Left ventricle myocardium inferior (tissue), 1 donor: ENCODE results near the gene KRT77. TPM values are rescaled to one million over a fixed set of nuclear protein-coding genes. Genes with fewer than 3 reads are reported as not detected.

Experiments used
- DNase-seq: peaks from one replicate; pipeline ENCODE4 v3.0.0-alpha.2; 2020
- H3K27ac ChIP-seq: fragments of 200-600 bp; replicated peaks from 2 replicates; pipeline ENCODE4 v1.8.0; 2021
- H3K27me3 ChIP-seq: fragments of 200-600 bp; 2 replicates; pipeline ENCODE4 v1.8.0; 2021; ENCODE audit warnings: low read depth
- H3K36me3 ChIP-seq: fragments of 200-600 bp; 2 replicates; pipeline ENCODE4 v1.8.0; 2021
- H3K4me1 ChIP-seq: fragments of 200-600 bp; 2 replicates; pipeline ENCODE4 v1.8.0; 2021
- H3K4me3 ChIP-seq: fragments of 200-600 bp; 2 replicates; pipeline ENCODE4 v1.8.0; 2021; ENCODE audit warnings: mild to moderate bottlenecking, moderate library complexity
- H3K9me3 ChIP-seq: fragments of 200-600 bp; replicated peaks from 2 replicates; pipeline ENCODE4 v1.8.0; 2021
- CTCF ChIP-seq: fragments of 200-600 bp; IDR thresholded peaks from 2 replicates; pipeline ENCODE4 v1.8.0; 2021; ENCODE audit warnings: antibody characterized with exemption, mild to moderate bottlenecking, borderline replicate concordance
- intact Hi-C: fragments of 100-400 bp; cut with micrococcal nuclease; formaldehyde crosslinking; loops from one replicate; pipeline ENCODE4 v1.11.0; 2022
- total RNA-seq: library from RNA; stranded (reverse); fragmentation: NEBNext Ultra II Directional; extraction: Animal tissue kit (Norgen Biotek cat#: 25700); gene quantifications from one replicate; pipeline ENCODE4 v1.2.1, GENCODE V29; 2021
- donor health status: DM: no; HTN: yes; CAD: no; lungs with severe emphysema.

The KRT77 gene
- total RNA-seq, 1 donor from 2014 or later, result not detected

- H3K4me1 ChIP-seq, result no peaks in the 10 kb centered on the region
- H3K4me3 ChIP-seq, result no peak overlapping the region
- H3K36me3 ChIP-seq, result no peaks in the 10 kb centered on the region
- no peaks in the 10 kb centered on the region for H3K9me3 ChIP-seq
- intact Hi-C loops, result no loop called here
- H3K27me3 ChIP-seq, result peaks cover 73% of the 10 kb centered on the region
- DNase-seq, result no peak
- H3K27ac ChIP-seq, result no peak overlapping the region
- TF ChIP-seq CTCF, result no peak
These were observed 26.2 kb downstream of the KRT77 start for GRCh38 chr12:52677126-52677525.

DNA sequence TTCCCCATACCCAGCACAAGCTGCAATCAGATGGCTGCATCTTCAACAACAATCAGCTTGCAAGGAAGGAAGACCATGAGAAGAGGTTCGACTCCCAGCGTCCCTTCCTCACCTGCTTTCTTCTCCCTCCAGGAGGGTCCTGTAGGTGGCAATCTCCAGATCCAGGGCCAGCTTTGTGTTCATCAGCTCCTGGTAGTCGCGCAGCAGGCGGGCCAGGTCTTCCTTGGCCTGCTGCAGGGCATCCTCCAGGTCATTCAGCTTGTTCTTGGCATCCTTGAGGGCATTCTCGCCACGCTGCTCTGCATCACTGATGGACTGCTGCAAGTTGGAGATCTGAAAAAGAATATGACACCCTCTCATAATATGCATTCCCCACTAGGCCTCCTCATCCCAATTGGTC is 27.2 kb downstream of the KRT77 start:
- no peaks in the 10 kb centered on the region for H3K4me1 ChIP-seq
- no peaks in the 10 kb centered on the region for H3K9me3 ChIP-seq
- no peak overlapping the region for H3K27ac ChIP-seq
- H3K27me3 ChIP-seq, result peaks cover 70% of the 10 kb centered on the region
- TF ChIP-seq CTCF, result no peak
- no peak for DNase-seq
- no peaks in the 10 kb centered on the region for H3K36me3 ChIP-seq
- H3K4me3 ChIP-seq, result no peak overlapping the region
- intact Hi-C loops, result no loop called here

GRCh38 chr12:52675301-52675701 is 28.0 kb downstream of the KRT77 start:
- Histone ChIP-seq H3K4me3 (no peak overlapping the region), H3K4me1 (no peaks in the 10 kb centered on the region), H3K9me3 (no peaks in the 10 kb centered on the region), H3K36me3 (no peaks in the 10 kb centered on the region), H3K27ac (no peak overlapping the region), H3K27me3 (peaks cover 67% of the 10 kb centered on the region)
- TF ChIP-seq CTCF, result no peak
- intact Hi-C loops, result no loop called here
- DNase-seq, result no peak

DNA sequence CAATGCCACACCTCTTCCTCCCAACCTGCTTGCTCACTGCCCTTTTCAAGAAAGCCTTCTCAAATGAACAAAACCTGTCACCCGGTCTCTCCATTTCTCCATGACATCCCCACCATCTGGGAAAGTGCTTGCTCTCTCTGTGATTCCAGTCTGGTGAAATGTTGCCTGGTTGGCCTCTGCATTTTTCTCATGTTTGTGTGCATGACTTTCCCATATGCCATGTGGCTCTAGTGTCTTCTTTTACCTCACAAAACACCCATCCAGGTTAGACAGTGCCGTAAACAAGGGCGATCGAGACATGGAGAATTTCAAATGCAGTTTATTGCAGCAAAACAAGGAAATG is 28.9 kb downstream of the KRT77 start:
- Histone ChIP-seq H3K27me3 (peaks cover 66% of the 10 kb centered on the region), H3K4me3 (no peak overlapping the region), H3K4me1 (no peaks in the 10 kb centered on the region), H3K27ac (no peak overlapping the region), H3K9me3 (no peaks in the 10 kb centered on the region), H3K36me3 (no peaks in the 10 kb centered on the region)
- DNase-seq, result no peak
- intact Hi-C loops, result no loop called here
- TF ChIP-seq CTCF, result no peak

DNA sequence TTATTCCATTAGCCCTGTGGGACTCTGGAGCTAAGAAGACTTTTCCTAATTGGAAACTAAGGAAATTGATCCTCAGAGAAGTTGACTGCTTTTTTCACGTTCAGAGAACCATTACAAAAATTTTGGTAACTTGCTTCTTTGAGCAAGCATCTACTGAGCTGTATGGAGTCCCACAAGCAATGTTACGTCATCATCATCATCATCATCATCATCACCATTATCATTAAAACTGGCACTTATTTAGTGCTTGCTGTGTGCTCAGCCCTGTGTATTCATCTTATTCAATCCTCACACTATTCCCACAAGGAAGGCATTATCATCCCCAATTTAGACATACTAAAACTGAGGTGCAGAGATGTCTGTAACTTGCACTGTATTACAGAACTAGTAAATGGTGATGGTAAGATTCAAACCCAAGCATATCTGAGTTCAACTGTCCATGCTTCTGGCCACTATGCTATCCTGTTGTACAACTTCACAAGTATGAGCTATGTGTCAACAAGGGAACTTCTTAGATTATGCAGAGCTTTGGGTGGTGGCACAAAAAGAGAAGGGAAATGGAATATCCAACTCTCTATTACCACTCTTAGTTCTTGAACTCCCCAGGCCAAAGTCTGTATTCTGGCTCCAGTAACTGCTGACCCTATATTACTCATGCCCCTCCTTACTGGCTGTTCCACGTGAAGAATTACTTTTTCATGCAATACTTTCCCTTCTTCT is 29.5 kb downstream of the KRT77 start:
- Histone ChIP-seq H3K27ac (no peak overlapping the region), H3K9me3 (no peaks in the 10 kb centered on the region), H3K27me3 (peaks cover 61% of the 10 kb centered on the region), H3K36me3 (no peaks in the 10 kb centered on the region), H3K4me3 (no peak overlapping the region), H3K4me1 (no peaks in the 10 kb centered on the region)
- no peak for DNase-seq
- TF ChIP-seq CTCF, result no peak
- intact Hi-C loops, result no loop called here

DNA sequence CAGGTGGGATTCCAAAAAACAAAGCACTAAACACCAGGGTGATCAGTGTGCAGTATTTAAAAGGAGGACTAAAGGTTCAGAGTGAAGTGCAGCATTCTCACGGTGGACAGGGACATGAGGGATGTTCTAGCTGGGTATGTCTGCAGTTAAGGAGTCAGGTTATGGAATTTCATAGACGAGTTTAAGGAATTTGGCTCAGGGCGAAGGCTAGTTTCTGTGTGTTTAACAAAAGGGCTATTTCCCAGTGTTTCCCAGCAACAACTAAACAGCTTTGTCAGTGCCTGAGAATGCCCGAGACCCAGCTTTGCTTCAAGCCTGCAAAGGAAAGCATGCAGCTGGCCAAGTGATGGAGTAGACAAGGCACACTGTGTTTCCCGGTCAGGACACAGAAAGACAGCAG is 30.1 kb downstream of the KRT77 start:
- intact Hi-C loops, result no loop called here
- Histone ChIP-seq H3K4me3 (no peak overlapping the region), H3K9me3 (no peaks in the 10 kb centered on the region), H3K4me1 (no peaks in the 10 kb centered on the region), H3K27me3 (peaks cover 56% of the 10 kb centered on the region), H3K27ac (no peak overlapping the region), H3K36me3 (no peaks in the 10 kb centered on the region)
- TF ChIP-seq CTCF, result no peak
- no peak for DNase-seq
